Adipocyte (in vitro differentiated cells): ENCODE measurements around the gene CFAP92.

Experiments used
- DNase-seq: peaks from one replicate; pipeline ENCODE4 v3.0.0-alpha.2; 2015; ENCODE audit warnings: low read depth
- H3K27me3 ChIP-seq: replicated peaks from 2 replicates; pipeline ENCODE4 v1.7.0; 2013; ENCODE audit warnings: mild to moderate bottlenecking, low read length, moderate library complexity; ENCODE audit not compliant: control insufficient read depth, insufficient read depth
- H3K36me3 ChIP-seq: 2 replicates; pipeline ENCODE4 v1.7.0; 2013; ENCODE audit warnings: low read length, mild to moderate bottlenecking, moderate library complexity; ENCODE audit not compliant: control insufficient read depth, insufficient read depth, severe bottlenecking
- H3K4me1 ChIP-seq: 2 replicates; pipeline ENCODE4 v1.7.0; 2013; ENCODE audit warnings: mild to moderate bottlenecking, low read length, moderate library complexity; ENCODE audit not compliant: control insufficient read depth, insufficient read depth
- H3K4me3 ChIP-seq: 2 replicates; pipeline ENCODE4 v1.7.0; 2013; ENCODE audit warnings: mild to moderate bottlenecking, low read length, moderate library complexity
- H3K9ac ChIP-seq: 2 replicates; pipeline ENCODE4 v1.7.0; 2013; ENCODE audit warnings: mild to moderate bottlenecking, low read length, moderate library complexity
- H3K9me3 ChIP-seq: 2 replicates; pipeline ENCODE4 v1.7.0; 2013; ENCODE audit warnings: mild to moderate bottlenecking, low read length, moderate library complexity; ENCODE audit not compliant: control insufficient read depth

The CFAP92 gene

DNA sequence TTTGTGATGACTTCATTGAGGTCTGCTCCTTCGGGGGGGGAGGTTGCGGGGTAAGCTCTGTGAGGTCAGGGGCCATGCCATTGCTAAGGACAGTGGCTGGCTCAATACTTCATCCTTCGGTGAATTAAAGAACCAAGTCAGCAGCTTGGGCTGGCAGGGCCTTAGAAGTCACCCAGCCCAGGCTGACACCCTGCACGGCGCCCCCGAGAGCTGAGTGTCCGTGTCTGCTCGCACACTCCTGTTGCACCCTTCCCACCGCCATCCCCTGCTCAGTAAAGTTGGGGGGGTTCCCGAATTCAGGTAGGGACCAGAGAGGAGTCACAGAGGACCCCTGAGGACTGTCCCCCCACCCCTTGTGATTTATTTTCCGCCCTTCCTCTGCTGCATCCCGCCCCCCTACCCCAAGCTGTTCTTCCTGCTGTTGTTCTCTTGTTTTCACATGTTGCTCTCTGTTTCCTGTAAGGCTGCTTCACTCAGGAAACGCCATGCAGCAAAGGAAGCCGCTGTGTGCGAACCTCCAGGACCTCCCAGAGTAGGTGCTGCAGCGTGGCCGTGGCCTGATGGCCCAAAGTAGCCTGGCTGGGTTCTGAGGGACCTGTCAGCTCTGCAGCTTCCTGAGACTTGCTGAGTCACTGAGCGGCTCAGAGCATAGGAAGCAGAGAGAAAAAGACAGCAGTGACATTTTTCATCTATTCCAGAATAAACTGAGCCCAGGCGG lies 21.7 kb upstream of the CFAP92 start:
- Histone ChIP-seq H3K36me3 (no peaks in the 10 kb centered on the region), H3K9me3 (no peaks in the 10 kb centered on the region), H3K9ac (no peak overlapping the region), H3K4me3 (no peak overlapping the region), H3K4me1 (no peaks in the 10 kb centered on the region), H3K27me3 (peaks cover 20% of the 10 kb centered on the region)
- DNase-seq: no peak

DNA sequence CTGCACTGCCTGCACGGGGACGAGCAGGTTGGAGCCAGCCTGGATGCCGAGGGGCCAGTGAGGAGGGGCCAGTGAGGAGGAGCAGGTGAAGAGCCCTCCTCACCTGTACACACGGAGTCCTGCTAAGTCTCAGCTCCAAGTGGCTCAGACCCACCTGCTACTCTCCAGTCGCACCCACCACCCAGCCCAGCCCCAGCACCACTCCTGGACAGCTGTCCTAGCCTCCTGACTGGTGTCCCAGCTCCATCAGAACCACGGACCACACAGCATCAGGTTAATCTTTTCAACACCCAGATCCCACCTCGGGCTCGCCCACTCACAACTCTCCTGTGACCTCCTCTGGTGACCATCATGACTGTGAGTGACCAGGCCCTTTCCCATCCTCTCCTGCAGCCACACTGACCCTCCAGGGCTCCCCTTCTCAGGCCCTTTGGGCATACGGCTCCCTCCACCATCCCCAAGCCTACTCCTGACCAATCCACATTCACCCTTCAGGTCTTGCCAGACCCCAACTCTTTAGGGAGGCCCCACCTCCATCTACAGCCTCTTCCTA lies 21.0 kb upstream of the CFAP92 start:
- Histone ChIP-seq H3K9me3 (no peaks in the 10 kb centered on the region), H3K9ac (no peak overlapping the region), H3K4me1 (no peaks in the 10 kb centered on the region), H3K4me3 (no peak overlapping the region), H3K36me3 (no peaks in the 10 kb centered on the region), H3K27me3 (peaks cover 20% of the 10 kb centered on the region)
- DNase-seq: no peak

DNA sequence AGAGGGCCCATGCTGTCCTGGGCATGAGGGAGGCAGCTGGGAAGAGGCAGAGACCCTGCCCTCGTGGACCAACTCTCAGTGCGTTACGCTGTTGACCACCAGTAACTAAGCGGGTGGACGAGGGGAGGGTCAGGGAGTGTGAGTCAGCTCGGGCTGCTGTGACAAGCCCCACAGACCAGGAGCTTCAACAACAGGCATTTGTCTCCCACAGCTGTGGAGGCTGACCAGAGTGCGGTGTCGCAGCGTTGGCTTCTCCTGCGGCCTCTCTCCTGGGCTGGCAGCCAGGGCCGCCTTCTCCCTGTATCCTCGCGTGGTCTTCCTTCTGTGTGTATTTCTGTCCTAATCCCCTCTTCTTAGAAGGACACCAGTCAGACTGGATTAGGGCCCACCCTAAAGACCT lies 20.3 kb upstream of the CFAP92 start:
- H3K4me3 ChIP-seq: no peak overlapping the region
- no peak for DNase-seq
- H3K4me1 ChIP-seq: no peaks in the 10 kb centered on the region
- no peaks in the 10 kb centered on the region for H3K9me3 ChIP-seq
- no peaks in the 10 kb centered on the region for H3K36me3 ChIP-seq
- H3K27me3 ChIP-seq: peaks cover 23% of the 10 kb centered on the region
- no peak overlapping the region for H3K9ac ChIP-seq

DNA sequence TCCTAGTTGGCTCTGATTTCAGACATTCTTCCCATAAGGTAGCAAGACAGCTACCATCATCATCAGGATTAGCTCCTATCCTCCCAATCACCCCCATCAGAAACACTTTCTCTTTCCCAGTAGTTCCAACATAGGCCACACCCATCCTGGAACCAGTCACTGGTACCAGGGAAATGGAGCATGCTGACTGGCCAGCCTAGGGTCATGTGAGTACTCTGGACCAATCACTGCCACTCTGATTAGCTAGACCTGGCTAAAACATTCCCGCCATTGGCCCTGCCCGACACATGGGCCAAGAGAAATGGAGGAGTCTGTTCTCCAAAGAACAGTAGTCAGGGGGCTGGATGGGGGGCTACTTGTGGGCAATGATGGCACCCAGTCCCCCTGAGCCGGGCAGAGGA lies 19.6 kb upstream of the CFAP92 start:
- Histone ChIP-seq H3K9me3 (no peaks in the 10 kb centered on the region), H3K4me1 (no peaks in the 10 kb centered on the region), H3K36me3 (no peaks in the 10 kb centered on the region), H3K4me3 (no peak overlapping the region), H3K27me3 (peaks cover 18% of the 10 kb centered on the region), H3K9ac (no peak overlapping the region)
- DNase-seq: no peak

DNA sequence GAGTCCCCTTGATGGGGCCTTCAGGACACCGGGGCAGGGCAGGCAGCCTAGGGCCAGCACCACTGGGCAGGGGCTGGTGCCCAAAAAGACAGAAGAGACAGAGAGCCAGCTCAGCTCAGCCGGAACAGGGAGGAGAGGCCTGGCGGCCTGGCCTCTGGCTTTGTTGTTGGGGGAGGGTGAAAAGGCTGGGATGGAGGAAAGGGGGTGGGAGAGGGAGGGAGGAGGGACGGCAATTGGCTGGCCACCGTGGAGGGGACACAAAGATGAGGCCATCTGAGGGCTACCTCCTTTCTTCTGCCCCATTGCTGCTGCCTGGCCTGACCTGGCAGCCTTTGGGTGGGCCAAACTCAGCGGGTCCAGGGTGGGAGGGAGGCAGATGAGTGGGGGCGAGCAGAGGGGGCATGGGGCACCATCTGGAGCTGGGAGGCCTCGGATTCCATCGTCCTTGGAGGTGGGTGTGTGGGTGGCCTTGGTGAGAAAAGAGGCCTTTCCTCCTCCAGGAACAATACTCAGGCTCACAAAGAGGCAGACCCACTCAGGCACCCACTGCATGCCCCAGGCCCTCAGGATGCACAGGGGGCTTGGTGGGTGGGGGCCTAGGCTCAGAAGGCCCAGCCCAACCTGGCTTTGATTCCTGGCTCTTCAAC lies 16.6 kb upstream of the CFAP92 start:
- H3K36me3 ChIP-seq: no peaks in the 10 kb centered on the region

DNA sequence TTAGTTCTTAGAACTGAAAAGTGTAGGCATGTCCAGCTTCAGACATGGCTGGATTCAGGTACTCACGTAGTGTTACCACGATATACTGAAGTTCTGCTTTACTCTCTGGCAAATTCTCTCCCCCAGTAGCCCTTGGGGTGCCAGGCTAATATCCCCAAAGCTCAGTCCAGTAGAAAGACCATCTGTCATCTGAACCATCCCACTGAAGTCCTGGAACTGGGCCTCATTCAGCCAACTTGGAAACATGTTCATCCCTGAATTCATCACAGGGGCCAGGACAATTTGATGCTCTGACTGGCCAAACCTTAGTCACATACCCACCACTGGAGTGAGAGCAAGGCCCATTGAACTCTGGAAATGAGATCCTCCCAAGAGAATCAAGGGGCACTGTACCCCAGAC lies 15.4 kb upstream of the CFAP92 start:
- H3K27me3 ChIP-seq: peaks cover 42% of the 10 kb centered on the region
- H3K4me3 ChIP-seq: no peak overlapping the region
- no peak for DNase-seq
- no peaks in the 10 kb centered on the region for H3K9me3 ChIP-seq
- no peak overlapping the region for H3K9ac ChIP-seq
- H3K4me1 ChIP-seq: no peaks in the 10 kb centered on the region
- H3K36me3 ChIP-seq: no peaks in the 10 kb centered on the region

More for the DNA sequence above, 16.6 kb upstream of the CFAP92 start:
- H3K27me3 ChIP-seq: peaks cover 38% of the 10 kb centered on the region
- H3K9ac ChIP-seq: no peak overlapping the region
- no peak overlapping the region for H3K4me3 ChIP-seq
- H3K4me1 ChIP-seq: no peaks in the 10 kb centered on the region
- no peak for DNase-seq
- H3K9me3 ChIP-seq: no peaks in the 10 kb centered on the region

DNA sequence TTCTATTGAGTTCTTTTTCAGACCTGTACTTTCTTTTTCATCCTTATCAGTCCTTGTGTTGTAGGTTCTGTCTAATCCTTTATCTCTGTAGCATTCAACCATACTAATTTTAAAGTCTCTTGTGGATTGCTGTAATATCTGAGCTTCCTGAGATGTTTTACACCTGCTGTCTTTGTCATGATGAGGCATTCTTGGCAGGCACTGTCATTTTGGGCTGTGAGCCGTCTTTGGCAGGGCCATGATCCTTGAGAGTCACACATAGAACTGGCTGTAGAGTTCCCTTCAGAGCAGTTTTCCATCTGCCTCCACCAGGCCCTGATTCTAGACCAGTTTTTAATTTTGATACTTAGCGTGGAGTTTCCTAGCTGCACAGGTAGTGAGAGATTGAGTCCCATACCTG lies 13.9 kb upstream of the CFAP92 start:
- H3K4me1 ChIP-seq: no peaks in the 10 kb centered on the region
- H3K9me3 ChIP-seq: no peaks in the 10 kb centered on the region
- no peak for DNase-seq
- no peak overlapping the region for H3K9ac ChIP-seq
- H3K36me3 ChIP-seq: no peaks in the 10 kb centered on the region
- peaks cover 51% of the 10 kb centered on the region for H3K27me3 ChIP-seq
- H3K4me3 ChIP-seq: no peak overlapping the region

DNA sequence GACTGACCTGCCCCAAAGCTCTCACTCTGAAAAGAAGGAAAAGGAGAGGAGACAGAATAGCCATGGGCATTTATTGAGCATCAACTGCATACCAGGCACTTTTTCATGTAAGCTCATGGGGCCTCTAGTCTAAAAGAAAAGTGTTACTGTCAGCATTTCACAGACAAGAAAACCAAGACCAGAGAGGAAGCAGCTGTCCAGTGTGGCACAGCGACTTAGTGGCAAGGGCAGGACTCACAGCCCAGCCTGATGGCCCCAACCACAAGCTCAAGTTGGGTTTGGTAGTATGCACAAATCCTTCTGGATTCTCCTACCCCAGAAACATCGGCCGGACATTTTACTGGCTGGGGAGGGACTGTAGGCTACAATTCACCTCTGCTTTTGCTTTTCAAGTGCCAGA lies 13.0 kb upstream of the CFAP92 start:
- Histone ChIP-seq H3K9me3 (no peaks in the 10 kb centered on the region), H3K4me3 (no peak overlapping the region), H3K4me1 (no peaks in the 10 kb centered on the region), H3K27me3 (peaks cover 58% of the 10 kb centered on the region), H3K36me3 (no peaks in the 10 kb centered on the region), H3K9ac (no peak overlapping the region)
- DNase-seq: no peak

DNA sequence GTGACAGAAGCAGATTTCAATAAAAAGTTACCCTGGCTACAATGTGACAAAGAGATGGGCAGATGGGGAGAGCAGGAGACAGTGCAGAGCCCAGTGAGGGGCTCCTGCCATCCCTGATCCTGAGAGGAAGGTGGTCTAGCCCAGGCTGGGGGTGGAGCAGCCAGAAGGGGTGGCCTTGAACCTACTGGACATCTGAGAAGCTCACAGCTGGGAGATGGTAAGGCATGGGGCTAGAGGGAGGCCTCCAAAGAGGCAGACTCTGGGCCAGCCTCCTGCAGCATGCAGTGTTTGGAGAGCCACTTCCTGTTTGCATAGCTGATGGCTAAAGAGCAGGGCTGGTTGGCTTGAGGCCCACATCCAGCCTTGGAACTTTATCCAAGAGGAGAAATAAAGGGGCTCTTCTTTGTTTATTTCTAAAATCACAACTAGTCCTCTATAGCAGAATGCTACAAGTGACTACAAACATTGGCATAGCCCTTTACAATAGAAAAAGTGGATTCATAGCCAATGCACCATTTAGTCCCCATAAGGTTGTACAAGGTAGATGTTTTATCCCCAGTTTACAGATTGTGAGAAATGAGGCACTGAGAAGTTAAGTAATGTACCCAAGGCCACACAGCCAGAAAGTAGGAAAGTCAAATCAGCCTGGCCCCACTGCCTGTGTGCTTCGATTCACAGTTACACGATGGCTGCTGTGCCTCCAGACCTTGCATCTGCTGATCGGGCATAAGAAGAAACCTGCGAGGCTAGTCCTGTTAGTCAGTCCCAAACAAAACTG lies 11.8 kb upstream of the CFAP92 start:
- no peaks in the 10 kb centered on the region for H3K9me3 ChIP-seq

DNA sequence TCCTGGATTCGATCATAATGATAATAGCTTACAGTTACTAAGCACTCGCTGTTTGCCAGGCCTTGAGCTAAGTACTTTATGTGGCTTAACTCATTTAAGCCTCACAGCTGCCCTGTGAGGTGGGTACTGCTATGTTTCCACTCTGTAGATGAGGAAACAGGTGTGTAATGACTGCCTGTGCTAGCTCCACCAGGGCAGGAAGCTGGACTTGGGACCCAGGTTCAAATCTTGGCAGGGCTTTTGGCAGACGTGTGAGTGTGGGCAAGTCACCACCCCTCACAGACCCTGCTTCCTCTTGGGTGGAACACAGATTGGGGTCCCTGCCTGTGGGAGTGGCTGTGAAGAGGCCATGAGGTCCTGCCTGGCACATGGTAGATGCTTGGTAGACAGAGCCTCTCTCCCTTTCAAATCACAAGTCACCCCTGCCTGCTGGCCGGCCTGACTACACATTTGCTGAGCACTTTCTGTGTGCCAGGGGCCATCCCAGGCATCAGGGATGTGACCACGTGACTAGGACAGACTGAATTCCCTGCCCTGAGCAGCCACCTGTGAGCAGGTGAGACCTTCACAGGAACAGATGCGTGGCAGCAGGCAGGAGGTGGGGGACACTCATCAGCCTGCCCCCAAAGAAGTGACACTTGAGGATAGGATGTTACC lies 10.9 kb upstream of the CFAP92 start:
- Histone ChIP-seq H3K4me3 (no peak overlapping the region), H3K9me3 (no peaks in the 10 kb centered on the region), H3K36me3 (no peaks in the 10 kb centered on the region), H3K27me3 (peaks cover 77% of the 10 kb centered on the region), H3K9ac (no peak overlapping the region), H3K4me1 (no peaks in the 10 kb centered on the region)
- no peak for DNase-seq

More for the DNA sequence above, 11.8 kb upstream of the CFAP92 start:
- no peaks in the 10 kb centered on the region for H3K4me1 ChIP-seq
- peak; percentile 25 for DNase-seq
- H3K9ac ChIP-seq: no peak overlapping the region
- no peak overlapping the region for H3K4me3 ChIP-seq
- no peaks in the 10 kb centered on the region for H3K36me3 ChIP-seq
- peaks cover 67% of the 10 kb centered on the region for H3K27me3 ChIP-seq
